ENCODE measurements around the gene DCUN1D2.

The DCUN1D2 gene

DNA sequence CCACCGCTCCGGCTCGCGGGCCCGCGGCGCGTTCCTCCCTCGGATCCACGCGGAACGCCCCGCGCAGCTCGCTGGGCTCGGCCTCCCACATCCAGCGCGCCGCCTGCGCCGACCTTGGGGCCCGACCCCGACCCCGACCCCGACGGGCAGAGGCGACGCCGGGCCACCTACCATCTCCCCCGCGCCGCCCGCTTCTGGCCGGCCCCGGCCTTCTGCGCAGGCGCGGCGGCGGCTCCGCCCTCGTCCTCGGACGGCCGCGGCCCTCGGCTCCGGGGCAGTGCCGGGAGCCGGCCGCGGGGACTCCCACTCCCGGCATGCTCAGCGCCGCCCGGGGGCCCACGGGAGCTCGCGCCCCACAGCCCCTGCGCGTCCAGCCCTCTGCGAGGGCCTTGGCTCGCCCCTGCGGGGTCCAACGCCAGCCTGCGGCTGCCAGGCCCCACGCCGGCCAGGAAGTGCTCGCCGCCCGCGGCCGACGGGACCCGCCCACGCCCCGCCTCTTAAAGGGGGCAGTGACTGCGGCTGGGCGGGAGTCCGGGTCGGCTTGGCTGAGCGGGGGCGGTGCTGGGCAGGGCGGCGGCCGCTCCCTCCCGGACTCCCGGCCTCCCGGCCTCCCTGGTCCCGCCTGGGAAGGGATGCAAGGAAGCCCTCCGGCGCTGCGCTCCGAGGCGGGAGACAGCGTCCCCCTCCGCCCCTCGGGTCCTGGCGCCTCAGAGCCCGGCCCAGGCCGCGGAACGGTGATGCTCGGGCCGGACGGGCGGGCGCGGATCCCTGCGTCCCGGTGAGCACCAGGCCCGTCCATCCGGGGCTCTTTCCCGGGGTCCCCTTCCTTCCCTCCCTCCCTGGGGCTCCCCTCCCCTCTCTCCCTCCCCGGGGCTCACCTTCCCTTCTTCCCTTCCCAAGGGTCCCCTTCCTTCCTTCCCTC is at the start of gene DCUN1D2:
TSS of gene DCUN1D2 (minus strand) at position 216 of the 922 bp plus-strand sequence. CDS start at position 174, 42 bp downstream.
- Histone ChIP-seq H3K4me3 (peak within 1 kb of the TSS; percentile 73), H3K27ac (peak within 1 kb of the TSS; percentile 88 to 91)
- TF ChIP-seq, protein P1, sequence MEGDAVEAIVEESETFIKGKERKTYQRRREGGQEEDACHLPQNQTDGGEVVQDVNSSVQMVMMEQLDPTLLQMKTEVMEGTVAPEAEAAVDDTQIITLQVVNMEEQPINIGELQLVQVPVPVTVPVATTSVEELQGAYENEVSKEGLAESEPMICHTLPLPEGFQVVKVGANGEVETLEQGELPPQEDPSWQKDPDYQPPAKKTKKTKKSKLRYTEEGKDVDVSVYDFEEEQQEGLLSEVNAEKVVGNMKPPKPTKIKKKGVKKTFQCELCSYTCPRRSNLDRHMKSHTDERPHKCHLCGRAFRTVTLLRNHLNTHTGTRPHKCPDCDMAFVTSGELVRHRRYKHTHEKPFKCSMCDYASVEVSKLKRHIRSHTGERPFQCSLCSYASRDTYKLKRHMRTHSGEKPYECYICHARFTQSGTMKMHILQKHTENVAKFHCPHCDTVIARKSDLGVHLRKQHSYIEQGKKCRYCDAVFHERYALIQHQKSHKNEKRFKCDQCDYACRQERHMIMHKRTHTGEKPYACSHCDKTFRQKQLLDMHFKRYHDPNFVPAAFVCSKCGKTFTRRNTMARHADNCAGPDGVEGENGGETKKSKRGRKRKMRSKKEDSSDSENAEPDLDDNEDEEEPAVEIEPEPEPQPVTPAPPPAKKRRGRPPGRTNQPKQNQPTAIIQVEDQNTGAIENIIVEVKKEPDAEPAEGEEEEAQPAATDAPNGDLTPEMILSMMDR (IDR thresholded peaks at IDR 0.05), result no peak
- peak; percentile 96 for DNase-seq (ENCODE audit: low spot score)

DNA sequence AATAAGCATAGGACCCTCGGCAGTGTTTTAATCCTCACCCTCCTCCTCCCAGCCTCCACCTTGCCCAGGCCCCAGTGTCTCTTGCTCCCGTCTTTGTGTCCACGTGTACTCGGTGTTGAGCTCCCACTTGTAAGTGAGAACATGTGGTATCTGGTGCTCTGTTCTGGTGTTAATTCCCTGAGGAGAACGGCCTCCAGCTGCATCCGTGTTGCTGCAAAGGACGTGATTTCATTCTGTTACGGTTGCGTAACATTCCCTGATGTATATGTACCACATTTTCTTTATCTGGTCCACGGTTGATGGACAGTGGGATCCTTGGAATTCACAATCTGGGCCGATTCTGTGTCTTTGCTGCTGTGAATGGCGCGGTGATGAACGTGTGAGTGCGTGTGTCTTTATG is 49.3 kb upstream of the DCUN1D2 start:
- TF ChIP-seq, protein P1 (IDR thresholded peaks at IDR 0.05), result no peak
- Histone ChIP-seq H3K4me3 (no peak overlapping the region), H3K27ac (no peak overlapping the region)
- no peak for DNase-seq (ENCODE audit: low spot score)

DNA sequence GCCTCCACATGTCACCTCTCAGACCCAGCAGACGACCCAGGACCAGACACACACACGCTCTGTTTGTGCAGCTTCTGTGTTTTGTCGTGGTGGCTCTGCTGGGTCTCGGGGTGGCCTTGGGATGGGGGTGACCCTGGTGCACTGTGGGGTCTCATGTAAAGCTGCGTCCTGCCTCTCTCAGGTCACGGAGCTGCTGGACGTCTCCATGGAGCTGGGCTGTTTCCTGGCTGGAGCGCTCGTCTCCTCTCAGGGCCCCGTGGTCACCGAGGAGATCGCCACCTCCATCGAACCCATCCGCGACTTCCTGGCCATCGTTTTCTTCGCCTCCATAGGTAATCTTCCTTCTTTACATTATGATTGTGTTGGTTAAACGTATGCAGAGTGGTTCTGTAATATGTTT is 48.7 kb upstream of the DCUN1D2 start:
- DNase-seq (ENCODE audit: low spot score), result no peak
- Histone ChIP-seq H3K27ac (no peak overlapping the region), H3K4me3 (no peak overlapping the region)
- TF ChIP-seq, protein P1 (IDR thresholded peaks at IDR 0.05), result no peak

DNA sequence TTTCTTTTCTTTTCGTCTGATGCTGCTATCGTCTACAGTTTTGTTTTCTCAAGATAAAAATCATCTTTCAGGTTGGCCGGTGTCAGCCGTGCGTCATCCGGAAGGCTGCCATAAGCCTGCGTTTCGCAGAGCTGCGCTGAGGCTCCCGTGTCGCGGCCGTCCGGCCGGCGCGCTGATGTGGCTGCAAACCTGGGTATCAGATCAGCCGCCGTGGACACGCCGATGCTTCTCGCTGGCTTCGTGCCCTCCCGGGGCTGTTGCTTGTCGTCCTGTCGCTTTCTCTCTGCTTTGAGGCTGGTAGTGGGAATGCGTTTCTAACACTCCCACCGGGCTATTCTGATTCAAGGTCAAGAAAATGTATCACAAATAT is 48.2 kb upstream of the DCUN1D2 start:
- TF ChIP-seq, protein P1 (IDR thresholded peaks at IDR 0.05), result no peak
- no peak for DNase-seq (ENCODE audit: low spot score)
- no peak overlapping the region for H3K27ac ChIP-seq
- no peak overlapping the region for H3K4me3 ChIP-seq

- DNase-seq (ENCODE audit: low spot score), result no peak
- Histone ChIP-seq H3K4me3 (no peak overlapping the region), H3K27ac (no peak overlapping the region)
- TF ChIP-seq, protein P1 (IDR thresholded peaks at IDR 0.05), result no peak
Measured at GRCh38 chr13:113537909-113538688, 47.6 kb upstream of the DCUN1D2 start.

DNA sequence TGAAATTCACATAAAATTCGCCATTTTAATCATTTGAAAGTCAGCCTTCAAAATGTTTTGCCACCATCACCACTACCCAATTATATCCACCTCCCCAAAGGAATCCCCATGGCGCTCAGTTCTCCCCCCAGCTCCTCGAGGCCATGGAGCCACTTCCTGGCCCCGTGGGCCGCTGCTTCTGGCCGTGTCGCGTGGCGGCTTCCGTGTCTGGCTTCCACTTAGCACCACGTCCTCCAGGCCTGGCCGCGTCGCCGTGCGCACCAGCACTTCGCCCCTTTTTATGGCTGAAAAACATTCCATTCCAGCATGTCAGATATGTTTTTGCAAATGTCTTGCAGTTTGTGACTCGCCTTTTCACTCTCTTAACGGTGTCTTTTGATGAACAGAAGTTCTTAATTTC is 46.7 kb upstream of the DCUN1D2 start:
- no peak for DNase-seq (ENCODE audit: low spot score)

More for the DNA sequence above, 46.7 kb upstream of the DCUN1D2 start:
- Histone ChIP-seq H3K4me3 (no peak overlapping the region), H3K27ac (no peak overlapping the region)
- TF ChIP-seq, protein P1 (IDR thresholded peaks at IDR 0.05), result no peak

All from coronary artery (tissue), 2 donors.